ENCODE data around the gene CLIC3.
A peak's percentile ranks its signal among the peaks of the same experiment; 100 is the strongest.

CLIC3 gene

DNA sequence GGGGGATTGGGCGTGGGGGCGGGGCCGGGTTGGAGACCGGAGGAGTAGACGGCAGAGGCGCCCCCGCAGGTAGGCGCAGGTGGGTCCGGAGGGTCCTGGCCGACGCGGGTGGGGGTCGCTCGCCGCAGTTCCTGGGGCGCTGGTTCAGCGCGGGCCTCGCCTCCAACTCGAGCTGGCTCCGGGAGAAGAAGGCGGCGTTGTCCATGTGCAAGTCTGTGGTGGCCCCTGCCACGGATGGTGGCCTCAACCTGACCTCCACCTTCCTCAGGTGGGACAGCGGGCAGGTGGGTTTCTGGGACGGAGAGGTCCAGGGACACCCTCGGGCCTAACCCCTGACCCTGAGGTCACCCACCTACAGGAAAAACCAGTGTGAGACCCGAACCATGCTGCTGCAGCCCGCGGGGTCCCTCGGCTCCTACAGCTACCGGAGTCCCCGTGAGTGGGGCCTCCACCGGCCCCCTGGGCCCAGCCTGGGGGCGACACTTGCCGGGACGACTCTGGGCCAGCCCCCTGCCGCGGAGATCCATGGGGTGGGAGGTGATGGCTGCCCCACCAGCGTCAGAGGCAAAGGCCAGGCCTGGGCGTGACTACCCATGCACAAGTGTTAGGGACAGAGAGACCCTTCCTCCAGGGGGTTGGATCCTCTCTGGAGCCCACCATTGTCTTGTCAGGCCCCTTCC lies 17.4 kb downstream of the CLIC3 start:
- DNase-seq = no peak

DNA sequence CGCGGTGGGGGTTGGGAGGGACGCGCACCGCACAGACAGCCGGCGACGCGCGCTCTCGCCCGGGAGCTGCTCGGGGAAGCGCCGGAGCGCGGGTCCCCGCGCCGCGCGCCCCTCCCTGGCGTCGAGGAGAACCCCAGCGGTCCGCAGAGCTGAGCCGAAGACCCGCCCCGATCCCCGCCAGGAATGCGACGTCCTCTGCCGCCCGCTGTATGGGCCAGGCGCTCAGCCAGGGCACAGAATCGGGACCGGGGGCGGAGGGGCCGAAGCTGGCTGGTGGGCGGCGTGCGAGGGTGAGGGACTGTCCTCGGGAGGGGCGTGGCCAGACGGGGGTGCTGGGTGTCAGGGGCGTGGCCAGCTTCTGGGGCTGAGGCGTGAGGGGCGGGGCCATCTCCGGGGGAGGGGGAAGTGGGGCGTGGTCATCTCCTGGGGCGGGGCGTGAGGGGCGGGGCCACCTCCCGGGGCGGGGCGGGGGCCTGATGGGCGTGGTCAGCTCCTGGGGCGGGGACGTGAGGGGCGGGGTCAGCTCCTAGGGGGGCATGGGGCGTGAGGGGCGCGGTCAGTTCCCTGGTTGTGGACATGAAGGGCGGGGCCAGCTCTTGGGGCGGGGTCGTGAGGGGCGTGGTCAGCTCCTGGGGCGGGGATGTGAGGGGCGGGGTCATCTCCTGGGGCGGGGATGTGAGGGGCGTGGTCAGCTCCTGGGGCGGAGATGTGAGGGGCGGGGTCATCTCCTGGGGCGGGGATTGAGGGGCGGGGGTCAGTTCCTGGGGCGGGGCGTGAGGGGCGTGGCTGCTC lies 18.1 kb downstream of the CLIC3 start:
- DNase-seq = peak; percentile 63

DNA sequence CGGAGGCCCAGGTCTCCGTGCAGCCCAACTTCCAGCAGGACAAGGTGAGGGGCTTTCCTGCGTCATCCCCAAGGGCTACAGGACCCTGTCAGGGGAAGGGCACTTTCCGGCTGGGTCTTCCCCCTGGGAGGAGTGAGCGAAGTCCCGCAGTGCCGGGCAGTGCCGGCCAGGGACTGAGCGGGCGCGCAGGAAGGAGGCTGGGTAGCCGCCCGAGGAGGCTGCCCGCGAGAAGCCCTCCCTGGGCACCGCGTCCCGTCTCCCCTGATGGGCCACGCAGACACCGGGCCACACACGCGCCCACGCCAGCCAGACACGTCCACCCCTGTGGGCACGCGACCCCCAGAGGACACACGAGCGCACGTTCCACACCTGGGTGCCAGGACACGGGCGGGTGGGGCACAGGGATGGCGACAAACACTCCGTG lies 18.7 kb downstream of the CLIC3 start:
- no peak for DNase-seq

DNA sequence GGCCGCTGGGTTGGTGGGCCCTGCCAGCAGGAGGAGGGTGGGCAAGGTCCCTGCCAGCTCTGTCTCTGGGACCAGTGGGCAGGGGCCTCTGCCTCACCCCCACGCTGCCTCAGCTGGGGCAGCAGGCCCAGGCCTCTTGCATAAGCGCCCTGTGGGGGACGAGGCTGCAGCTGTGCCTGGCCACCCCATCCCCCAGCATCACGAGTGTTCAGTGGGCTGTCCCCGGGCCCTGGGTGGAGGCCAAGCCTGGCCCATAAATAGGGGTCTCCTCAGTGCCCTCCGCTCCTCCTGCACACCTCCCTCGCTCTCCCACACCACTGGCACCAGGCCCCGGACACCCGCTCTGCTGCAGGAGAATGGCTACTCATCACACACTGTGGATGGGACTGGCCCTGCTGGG lies 19.1 kb downstream of the CLIC3 start, which contains the start of gene PTGDS:
TSS of gene PTGDS (plus strand) at position 282 of the 400 bp plus-strand sequence. CDS start at position 357, 75 bp downstream.
- DNase-seq = no peak

DNA sequence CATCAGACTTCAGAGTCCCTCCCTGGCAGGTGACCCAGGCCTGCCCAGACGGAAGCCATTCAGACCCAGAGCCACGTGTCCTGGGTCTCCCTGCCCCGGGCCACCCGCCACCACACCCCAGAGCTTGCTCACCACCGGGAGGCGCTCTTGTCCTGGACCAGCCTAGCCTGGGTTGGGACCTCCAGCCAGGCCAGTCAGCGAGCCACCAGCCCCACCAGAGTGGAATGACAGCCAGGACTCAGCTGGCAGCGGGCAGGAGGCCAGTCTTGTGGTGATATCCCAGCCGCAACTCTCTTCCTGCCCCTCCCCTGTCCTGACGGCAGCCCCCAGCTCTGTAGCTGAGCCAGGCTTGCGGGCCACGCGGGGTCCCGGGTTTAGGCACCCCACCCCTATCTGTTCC lies 20.7 kb downstream of the CLIC3 start:
- DNase-seq = no peak

DNA sequence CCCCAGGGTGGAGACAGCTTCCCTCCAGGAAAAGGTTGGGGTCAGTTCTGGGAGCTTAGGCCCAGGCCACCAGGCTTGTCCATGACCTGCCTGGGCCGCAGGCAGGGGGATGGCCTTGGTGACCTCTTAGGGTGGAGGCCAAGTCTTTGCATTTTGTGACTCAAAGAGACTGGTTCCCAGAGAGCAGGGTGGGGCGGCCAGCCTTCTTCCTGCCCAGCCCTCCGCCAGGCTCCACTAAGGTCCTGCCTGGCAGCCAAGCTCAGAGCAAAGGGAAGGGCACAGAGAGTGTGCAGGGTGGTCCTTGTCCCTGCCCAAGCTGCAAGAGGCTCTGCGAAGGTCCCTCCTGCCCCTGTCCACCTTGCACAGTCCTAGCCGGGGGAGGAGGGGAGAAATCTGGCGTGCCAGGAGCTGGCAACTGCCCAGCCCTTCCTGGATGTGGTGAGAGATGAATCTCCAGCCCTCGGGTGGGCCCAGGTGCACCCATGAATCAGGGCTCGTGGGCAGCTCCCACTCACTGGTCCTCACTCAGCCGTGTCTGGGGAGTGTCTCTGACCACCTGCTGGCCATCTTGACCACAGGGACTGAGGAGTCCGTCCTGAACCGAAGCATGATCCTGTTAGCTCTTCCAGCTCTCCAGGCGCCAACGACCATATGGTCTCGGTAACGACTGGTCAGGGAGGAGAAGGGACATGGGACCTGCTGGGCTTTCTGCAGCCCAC lies 21.4 kb downstream of the CLIC3 start:
- DNase-seq = no peak

DNA sequence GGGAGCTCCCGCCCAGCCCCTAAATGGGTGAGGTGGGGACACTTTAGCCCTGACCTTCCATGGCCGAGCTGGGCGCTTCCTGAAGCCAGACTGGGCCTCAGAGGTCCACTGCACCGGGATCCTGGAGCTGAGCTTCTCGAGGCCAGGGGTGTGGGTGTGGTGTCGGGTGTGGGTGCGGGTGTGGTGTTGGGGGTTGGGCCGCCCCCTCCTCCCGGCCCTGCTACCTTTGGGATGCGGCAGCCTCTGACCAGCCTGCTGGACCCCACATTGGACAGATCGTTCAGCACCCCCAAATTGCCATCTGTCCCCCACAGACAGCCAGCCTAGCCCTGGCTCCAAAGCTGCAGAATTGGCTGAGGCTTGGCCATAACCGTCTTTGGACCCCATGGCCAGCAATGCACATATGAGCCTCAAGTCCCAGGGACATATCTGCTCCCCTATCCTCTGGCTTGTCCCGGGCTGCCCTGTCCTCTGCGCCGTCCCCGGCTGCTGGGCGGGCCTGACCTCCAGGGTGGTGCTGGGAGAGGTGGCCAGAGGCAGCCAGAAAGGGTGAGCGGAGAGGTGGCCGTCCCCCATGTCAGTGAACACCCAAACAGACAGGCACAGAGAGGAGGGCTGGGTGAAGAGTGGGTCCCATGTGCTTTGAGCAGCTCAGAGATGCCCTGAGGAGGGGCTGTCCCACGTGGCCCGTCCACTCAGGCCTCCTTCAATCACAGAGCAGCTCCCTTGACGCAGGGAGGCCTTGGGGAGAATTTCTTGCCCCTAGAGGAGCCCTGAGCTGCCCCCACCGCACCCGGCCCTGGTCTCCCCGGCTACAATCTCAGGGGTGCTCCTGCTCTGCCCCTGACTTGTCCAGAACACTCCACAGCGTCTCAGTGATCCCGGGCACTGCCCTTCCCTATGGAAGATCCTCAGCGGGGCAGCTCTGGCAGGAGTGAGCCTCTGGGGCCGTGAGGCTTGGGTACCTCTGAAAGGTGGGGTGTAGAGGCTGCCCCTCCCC lies 22.4 kb downstream of the CLIC3 start:
- no peak for DNase-seq

DNA sequence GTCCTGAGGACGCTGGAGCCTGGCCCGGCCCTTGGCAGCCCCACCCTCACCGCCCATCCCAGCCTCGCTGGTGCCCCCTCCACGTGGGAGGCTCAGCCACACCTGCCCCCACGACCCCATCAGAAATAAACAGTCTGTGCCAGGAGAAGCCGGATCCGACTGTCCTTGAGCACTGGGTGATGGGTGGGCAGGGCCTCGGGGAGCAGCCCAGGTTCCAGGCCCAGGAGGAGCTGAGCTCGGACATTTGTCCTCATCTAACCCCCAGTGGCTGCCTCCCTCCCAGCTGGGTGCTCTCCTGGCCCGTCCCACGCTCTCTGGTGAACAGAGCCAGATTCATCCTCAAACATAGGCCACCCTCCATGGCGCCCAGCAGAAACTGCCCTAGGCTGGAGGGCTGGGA lies 23.6 kb downstream of the CLIC3 start:
- DNase-seq = no peak

DNA sequence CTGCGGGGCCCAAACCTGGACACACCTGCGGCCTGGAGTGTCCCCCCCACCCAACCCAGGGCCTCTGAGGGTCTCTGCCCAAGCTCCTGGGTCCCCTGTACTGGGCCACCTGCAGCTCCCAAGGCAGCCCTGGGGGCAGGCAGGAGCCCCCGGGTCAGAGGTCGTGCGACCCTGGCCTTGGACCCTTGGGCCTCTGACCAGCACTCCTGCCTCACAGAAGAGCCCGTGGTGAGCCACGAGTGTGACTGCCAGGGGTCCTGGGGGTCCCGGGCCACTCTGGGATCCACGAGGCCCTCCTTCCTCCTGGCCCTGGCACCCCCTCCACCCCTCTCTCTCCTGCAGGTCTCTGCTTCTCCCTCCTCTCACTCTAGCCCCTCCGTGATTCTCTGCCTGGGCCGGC lies 24.0 kb downstream of the CLIC3 start:
- no peak for DNase-seq

DNA sequence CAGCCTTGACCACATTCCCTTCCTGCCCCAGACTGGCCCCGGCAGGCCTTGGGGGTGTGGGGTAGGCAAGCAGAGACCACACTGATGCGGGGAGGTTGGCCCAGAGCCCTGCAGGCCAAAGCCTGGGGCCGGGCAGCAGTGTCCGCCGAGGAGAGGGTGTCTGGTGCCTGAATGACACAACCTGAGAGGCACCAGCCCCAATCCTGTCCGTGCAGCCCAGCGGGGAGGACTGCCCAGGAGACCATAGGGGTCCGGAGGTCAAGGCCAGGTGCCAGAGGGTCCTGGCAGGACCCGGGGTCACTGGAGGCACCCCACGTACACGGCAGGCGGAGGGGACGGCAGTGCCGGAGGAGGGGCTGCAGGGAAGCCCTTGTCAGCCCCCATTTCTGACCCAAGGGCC lies 24.6 kb downstream of the CLIC3 start:
- no peak for DNase-seq

DNA sequence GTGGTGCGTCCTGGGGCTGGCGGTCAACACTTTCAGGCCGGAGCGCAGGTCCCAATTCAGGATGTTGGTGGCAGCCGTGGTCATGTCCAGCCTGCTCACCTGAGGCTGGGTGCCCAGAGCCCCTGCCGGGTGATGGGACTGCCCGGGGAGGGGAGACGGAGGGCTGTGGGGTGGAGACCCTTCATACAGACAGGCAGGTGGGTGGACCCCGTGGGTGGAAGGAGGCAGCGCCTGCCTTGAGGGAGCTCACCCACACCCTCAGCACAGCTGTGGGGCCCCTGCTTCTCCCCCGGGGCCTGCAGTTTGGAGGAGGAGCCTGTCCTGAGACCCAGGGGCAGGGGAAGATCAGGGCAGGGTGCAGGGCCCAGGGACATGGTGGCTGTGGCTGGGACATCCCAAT lies 26.0 kb downstream of the CLIC3 start:
- DNase-seq = no peak

DNA sequence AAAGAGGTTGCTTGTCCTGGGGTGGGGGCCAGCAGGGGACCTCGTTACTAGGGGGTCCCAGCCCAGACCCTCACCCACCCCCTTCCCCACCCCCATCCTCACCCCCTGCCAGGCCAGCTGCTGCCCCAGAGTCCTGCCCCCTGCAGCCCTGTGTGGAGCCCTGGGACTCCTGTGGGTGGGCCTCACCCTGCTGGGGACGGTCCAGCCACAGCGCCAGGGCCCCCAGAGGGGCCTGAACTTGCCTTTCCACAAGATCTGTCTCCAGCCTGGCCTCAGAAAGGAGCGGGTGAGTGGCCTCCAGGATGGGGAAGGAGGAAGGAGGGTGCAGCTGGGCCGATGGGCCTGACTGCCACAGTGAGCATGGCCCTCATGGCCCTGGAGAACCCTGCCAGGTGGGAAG lies 26.6 kb downstream of the CLIC3 start:
- no peak for DNase-seq

DNA sequence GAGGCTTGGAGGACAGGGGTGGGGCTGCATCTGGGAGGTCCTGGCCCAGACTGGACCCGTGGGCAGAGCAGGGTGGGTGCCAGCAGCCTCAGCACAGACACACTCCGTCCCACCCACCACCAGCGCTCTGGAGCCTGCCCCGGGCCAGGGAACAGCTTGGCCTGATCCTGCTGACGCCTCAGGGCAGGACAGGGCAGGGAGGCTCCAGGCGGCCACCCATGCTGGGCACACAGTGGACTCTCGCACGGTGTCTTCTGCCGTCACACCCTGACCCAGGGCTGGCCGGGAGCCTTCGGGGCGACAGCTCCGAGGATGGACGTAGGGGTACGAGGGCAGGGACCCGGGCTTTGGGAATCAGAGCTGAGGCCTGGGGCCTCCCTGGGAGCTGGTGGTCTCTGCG lies 27.2 kb downstream of the CLIC3 start:
- DNase-seq = no peak

DNA sequence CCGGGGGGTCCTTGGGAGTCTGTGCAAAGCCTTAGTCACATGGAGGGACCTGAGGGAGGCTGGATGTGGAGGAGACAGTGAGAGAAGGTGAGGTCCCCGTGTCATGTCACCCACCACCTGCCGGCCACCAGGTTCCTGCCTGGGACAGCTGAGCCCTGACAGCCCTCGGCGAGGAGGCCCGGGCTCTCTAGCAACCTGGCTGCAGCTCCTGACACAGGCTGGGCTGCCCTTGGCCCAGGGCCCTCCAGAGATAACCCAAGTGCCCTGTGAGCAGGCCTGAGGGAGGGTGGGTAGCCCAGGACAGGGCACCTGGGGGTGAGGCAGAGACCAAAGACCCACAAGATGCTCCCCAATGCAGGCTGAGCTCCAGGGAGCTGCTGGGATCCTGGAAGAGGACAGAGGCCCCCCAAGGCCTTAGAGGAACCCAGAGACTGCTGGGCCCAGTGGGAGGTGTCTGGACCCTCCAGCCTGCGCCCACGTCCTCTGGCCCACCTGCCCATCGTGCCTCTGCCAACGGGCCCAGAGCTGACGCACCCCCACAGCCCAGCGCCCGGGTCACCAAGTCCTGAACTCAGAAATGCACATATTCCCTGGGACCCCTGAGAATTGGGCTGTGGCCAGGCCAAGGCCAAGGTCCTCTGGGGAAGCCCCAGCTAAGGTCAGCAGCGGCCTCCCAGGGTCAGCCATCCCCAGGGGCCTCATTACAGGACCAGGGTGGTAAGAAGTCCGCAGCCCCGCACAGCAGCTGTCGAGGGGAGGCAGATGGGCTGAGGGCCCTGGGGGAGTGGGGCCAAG lies 27.8 kb downstream of the CLIC3 start:
- no peak for DNase-seq

DNA sequence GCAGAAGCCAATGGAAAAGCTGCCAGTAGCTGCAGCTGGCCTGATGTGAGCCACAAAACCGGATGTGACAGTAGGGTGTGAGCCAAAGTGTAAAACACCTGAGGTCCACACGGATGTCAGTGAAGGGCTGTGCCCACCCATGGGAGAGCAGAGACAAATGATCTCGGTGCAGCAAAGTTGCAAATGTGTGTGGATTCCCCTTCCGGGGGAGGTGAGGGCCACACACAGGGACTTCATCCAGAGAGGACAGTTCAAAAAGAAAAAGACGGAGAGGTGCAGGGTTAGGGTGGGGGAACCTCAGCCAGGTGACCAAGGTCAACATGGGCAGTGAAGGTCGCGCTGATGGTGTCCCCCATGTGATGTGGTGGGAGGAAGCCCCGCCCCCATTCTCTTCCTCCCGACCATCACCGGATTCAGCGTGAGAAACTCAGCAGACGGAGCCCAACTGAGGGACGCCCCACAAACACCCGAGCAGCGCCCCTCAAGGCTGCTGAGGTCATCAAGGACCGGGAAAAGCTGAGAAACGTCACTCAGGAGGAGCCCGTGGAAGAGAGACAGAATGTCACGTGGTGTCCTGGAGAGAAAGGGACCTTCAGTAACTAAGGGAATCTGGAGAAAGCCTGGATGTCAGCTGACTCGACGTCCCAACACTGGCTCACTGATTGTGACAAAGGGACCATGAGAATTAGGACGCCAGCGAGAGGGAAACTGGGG lies 30.4 kb downstream of the CLIC3 start:
- no peak for DNase-seq

DNA sequence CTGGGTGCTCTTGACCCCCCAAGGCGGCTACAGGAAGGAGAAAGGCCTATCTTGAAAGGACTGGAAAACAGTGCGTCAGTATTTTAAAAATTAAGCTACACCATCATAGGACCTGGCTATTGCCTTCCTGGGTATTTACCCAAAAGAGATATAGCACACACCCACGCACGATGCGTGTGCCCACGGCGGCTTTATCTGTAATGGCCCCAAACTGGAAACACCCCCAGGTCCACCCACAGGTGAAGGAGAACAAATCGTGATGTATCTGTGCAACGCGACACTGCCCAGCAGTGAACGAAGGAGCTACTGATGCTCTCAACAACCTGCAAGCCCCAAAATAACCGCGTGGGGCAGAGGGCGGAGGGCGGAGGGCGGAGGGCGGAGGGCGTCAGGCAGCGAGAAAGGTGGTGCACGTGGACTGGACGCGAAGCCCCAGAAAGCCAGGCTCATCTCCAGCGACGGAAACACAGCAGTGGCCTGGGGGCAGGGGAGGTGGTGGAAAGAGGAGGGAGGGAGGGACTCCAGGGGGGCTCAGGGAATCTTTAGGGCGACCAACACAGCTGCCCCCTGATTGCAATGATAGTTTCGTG lies 31.4 kb downstream of the CLIC3 start:
- no peak for DNase-seq

DNA sequence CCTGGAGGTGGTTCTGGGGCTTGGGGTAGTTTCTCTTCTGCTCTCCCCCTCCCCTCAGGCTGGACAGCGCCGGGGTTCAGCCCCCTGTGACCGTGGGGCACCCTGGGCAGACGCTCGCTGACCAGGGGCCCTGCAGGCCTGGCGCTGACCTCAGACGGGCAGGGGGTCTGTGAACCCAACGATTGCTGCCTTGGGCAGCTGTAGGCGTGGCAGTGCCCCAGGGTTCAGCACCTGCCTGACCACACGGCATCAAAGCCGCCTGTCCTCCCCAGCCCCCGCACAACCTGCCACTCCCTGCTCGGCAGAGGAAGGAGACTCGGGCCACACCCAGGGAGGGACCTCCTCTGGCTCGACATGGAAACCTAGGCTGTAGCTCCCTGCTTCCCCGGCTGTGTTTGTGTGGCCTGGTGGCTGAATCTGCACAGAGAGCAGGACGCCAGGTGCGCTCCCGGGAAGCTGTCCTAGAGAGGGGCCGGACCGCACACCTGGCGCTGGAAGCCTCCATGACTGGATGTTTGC lies 32.1 kb downstream of the CLIC3 start:
- peak; percentile 86 for DNase-seq

DNA sequence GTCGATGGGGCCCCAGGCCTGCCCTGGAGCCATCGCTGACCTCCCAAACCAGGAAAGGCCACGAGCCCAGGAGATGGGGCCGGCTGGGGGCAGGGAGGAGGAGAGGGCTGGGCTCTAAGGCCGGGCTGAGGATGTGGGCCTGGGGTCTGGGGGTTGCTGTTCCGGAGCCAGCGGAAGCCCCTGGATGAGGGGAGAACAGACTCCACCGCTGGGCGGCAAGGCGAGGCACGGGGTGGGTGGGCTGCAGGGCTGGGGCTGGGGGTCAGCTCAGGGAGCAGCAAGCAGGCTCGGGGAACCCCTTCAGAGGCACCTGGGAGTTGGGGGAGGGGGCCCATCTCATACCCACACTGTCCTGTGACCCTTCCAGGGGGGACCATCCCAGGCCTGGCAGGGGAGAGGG lies 32.6 kb downstream of the CLIC3 start:
- no peak for DNase-seq

DNA sequence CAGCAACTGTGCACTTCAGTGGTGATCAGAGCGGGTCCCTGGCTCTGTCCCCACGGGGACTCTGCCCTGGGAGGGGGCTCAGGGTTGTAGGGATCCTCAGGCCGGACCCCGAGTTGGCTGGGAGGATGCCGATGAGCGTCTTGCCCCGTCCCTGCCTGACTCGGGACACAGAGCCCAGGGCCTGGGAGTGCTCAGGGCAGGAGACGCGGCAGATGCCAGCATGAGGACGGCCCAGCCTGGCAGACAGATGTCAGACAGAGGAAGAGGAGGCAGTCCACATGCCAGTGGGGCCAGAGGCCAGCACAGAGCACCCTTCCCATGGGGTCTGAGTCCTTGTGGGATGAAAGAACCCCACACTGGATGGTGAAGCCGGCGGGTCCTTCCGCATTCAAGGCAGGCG lies 33.0 kb downstream of the CLIC3 start:
- no peak for DNase-seq

DNA sequence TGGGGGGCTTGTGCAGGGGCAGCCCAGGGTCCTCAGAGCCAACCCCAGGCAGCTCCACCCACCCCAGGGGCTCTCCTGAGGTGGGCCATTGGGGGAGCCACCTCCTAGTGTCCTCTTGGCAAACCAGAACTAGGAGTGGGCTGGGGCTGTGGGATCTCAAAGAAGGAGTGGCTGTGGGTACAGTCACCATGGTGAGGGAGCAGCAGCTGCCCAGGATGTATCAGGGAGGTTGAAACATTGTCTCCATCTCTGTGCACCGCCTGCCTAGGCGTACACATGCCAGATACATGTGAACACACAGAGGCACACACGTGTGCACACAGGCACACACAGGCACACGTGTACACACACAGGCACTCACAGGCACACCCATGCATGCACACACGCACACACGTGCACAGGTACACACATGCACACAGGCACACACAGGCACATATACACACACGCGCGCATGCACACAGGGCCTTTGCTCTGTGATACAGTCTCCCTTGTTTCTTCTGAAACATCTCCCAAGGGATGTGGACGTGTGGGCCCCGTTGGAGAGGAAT lies 33.6 kb downstream of the CLIC3 start:
- DNase-seq = no peak
